ENCODE measurements around the gene TANGO6.

The TANGO6 gene

GRCh38 chr16:69040144-69040909 is 197.0 kb downstream of the TANGO6 start:
- TF ChIP-seq CTCF (IDR thresholded peaks at IDR 0.05) = no peak

GRCh38 chr16:69048328-69049120 is 205.2 kb downstream of the TANGO6 start:
- no peak for TF ChIP-seq CTCF (IDR thresholded peaks at IDR 0.05)

GRCh38 chr16:69049146-69049545 is 205.8 kb downstream of the TANGO6 start:
- no peak for TF ChIP-seq CTCF (IDR thresholded peaks at IDR 0.05)

- TF ChIP-seq CTCF (IDR thresholded peaks at IDR 0.05) = no peak
Measured at GRCh38 chr16:69049603-69050375, 206.5 kb downstream of the TANGO6 start.

- TF ChIP-seq CTCF (IDR thresholded peaks at IDR 0.05) = no peak
Measured at GRCh38 chr16:69055008-69055407, 211.7 kb downstream of the TANGO6 start.

GRCh38 chr16:69055980-69056379 is 212.6 kb downstream of the TANGO6 start:
- no peak for TF ChIP-seq CTCF (IDR thresholded peaks at IDR 0.05)

GRCh38 chr16:69056421-69056820 is 213.1 kb downstream of the TANGO6 start:
- TF ChIP-seq CTCF (IDR thresholded peaks at IDR 0.05) = no peak

All from LNCAP (cell line).